Keratinocyte (primary cell): ENCODE results near the gene NPTX1. TPM values are rescaled to one million over a fixed set of nuclear protein-coding genes. Genes with fewer than 3 reads are reported as not detected.

ENCODE experiments used
- DNase-seq: peaks from one replicate; pipeline ENCODE4 v3.0.0-alpha.2; 2011; ENCODE audit warnings: low read depth, missing footprints, low spot score
- FAIRE-seq: peaks from 2 replicates; lab custom pipeline; 2011; peaks lifted over from hg19 to GRCh38; lab: Jason Lieb, UNC
- H2AFZ ChIP-seq: 2 replicates; pipeline ENCODE4 v1.6.0; 2012; ENCODE audit warnings: low read length, control low read depth, inconsistent platforms; ENCODE audit not compliant: control insufficient read depth
- H3K27ac ChIP-seq: 2 replicates; pipeline ENCODE4 v1.5.1; 2011; ENCODE audit warnings: low read length; ENCODE audit not compliant: control insufficient read depth, insufficient read depth
- H3K27me3 ChIP-seq: 3 replicates; pipeline ENCODE4 v1.6.0; 2011; ENCODE audit warnings: low read length; ENCODE audit not compliant: control insufficient read depth, insufficient read depth; ENCODE audit errors: extremely low read depth
- H3K36me3 ChIP-seq, 2 experiments: 2 replicates in 1 of 2; 3 replicates in 1 of 2; pipeline ENCODE4 v1.5.1; 2011; ENCODE audit warnings: low read length in 2 of 2, mild to moderate bottlenecking in 1 of 2; ENCODE audit not compliant: control insufficient read depth in 2 of 2, insufficient read depth in 2 of 2; ENCODE audit errors: extremely low read depth in 1 of 2
- H3K4me1 ChIP-seq: 3 replicates; pipeline ENCODE4 v1.5.1; 2011; ENCODE audit warnings: low read length; ENCODE audit not compliant: control insufficient read depth, insufficient read depth; ENCODE audit errors: extremely low read depth
- H3K4me2 ChIP-seq: 3 replicates; pipeline ENCODE4 v1.6.0; 2011; ENCODE audit warnings: low read depth, low read length; ENCODE audit not compliant: control insufficient read depth, insufficient read depth; ENCODE audit errors: extremely low read depth
- H3K4me3 ChIP-seq, 3 experiments: fragments of 200-600 bp in 1 of 3; sonication (generic) in 1 of 3; 2 replicates in 2 of 3; 3 replicates in 1 of 3; pipeline ENCODE4 v1.5.1; 2011 to 2016; ENCODE audit warnings: low read length in 3 of 3, mild to moderate bottlenecking in 3 of 3, control low read depth in 2 of 3, inconsistent platforms in 1 of 3, low read depth in 1 of 3, mixed read lengths in 1 of 3, mixed run types in 1 of 3, moderate library complexity in 1 of 3; ENCODE audit not compliant: control insufficient read depth in 2 of 3, insufficient read depth in 2 of 3; ENCODE audit errors: extremely low read depth in 1 of 3
- H3K79me2 ChIP-seq: 2 replicates; pipeline ENCODE4 v1.6.0; 2012; ENCODE audit warnings: low read length; ENCODE audit not compliant: control insufficient read depth, insufficient read depth
- H3K9ac ChIP-seq: 3 replicates; pipeline ENCODE4 v1.6.0; 2011; ENCODE audit warnings: low read length; ENCODE audit not compliant: control insufficient read depth, insufficient read depth; ENCODE audit errors: extremely low read depth
- H3K9me1 ChIP-seq: 3 replicates; pipeline ENCODE4 v1.6.0; 2011; ENCODE audit warnings: low read length; ENCODE audit not compliant: control insufficient read depth, insufficient read depth; ENCODE audit errors: extremely low read depth
- H3K9me3 ChIP-seq: 2 replicates; pipeline ENCODE4 v1.5.1; 2012; ENCODE audit warnings: low read depth, low read length; ENCODE audit not compliant: control insufficient read depth
- H4K20me1 ChIP-seq: 3 replicates; pipeline ENCODE4 v1.6.0; 2011; ENCODE audit warnings: low read length; ENCODE audit not compliant: control insufficient read depth, insufficient read depth; ENCODE audit errors: extremely low read depth
- EZH2 ChIP-seq: IDR thresholded peaks from one replicate; pipeline ENCODE4 v1.6.1; 2012; ENCODE audit warnings: inconsistent platforms, mild to moderate bottlenecking, low read length, moderate library complexity
- dilution Hi-C: fragments of 300-500 bp; cut with MboI; formaldehyde crosslinking; loops from one replicate; pipeline ENCODE4 v1.7.0; 2020; ENCODE audit warnings: low sequenced_read_pairs; ENCODE audit not compliant: extremely low pct_ligation_motif_present
- polyA plus RNA-seq, 5 experiments: library from polyadenylated mRNA; depleted of rRNA in 3 of 5; stranded (reverse) in 3 of 5; stranded (forward) in 1 of 5; unstranded in 1 of 5; fragments of >200 nt; gene quantifications; 1 replicate in 1 of 5; 2 replicates in 3 of 5; 3 replicates in 1 of 5; pipeline versions ENCODE4 v1.2.1 to v1.2.3, GENCODE V29; 2011 to 2012; ENCODE audit warnings: missing spikeins in 2 of 5, low read depth in 1 of 5, low replicate concordance in 1 of 5
- TF ChIP-seq, protein P1 (sequence below), 3 experiments: IDR thresholded peaks in 1 of 3; conservative IDR thresholded peaks in 1 of 3; optimal IDR thresholded peaks in 1 of 3; 2 replicates in 2 of 3; 3 replicates in 1 of 3; pipeline versions ENCODE3 to v1.5.1; 2011; ENCODE audit warnings: low read length in 3 of 3, mild to moderate bottlenecking in 3 of 3, moderate library complexity in 2 of 3, control low read depth in 1 of 3, inconsistent platforms in 1 of 3; ENCODE audit not compliant: insufficient read depth in 2 of 3; ENCODE audit errors: extremely low read depth in 1 of 3

The NPTX1 gene
- polyA plus RNA-seq, 1 donor (not counting 4 experiments of a cell fraction or from before 2014, with no cell fraction given): 0.03 TPM

GRCh38 chr17:80512233-80512632, 35.8 kb upstream of the NPTX1 start:
- H3K9me3 ChIP-seq: no peaks in the 10 kb centered on the region
- no peaks in the 10 kb centered on the region for H3K4me1 ChIP-seq
- H3K27me3 ChIP-seq: peaks cover 10% of the 10 kb centered on the region
- no peak overlapping the region for H3K4me2 ChIP-seq
- dilution Hi-C loops: no loop called here
- H3K27ac ChIP-seq: no peak overlapping the region
- TF ChIP-seq EZH2: no peak
- TF ChIP-seq, protein P1, sequence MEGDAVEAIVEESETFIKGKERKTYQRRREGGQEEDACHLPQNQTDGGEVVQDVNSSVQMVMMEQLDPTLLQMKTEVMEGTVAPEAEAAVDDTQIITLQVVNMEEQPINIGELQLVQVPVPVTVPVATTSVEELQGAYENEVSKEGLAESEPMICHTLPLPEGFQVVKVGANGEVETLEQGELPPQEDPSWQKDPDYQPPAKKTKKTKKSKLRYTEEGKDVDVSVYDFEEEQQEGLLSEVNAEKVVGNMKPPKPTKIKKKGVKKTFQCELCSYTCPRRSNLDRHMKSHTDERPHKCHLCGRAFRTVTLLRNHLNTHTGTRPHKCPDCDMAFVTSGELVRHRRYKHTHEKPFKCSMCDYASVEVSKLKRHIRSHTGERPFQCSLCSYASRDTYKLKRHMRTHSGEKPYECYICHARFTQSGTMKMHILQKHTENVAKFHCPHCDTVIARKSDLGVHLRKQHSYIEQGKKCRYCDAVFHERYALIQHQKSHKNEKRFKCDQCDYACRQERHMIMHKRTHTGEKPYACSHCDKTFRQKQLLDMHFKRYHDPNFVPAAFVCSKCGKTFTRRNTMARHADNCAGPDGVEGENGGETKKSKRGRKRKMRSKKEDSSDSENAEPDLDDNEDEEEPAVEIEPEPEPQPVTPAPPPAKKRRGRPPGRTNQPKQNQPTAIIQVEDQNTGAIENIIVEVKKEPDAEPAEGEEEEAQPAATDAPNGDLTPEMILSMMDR (optimal IDR thresholded peaks at IDR 0.05 in 1 of 3, IDR thresholded peaks at IDR 0.05 in 1 of 3, conservative IDR thresholded peaks at IDR 0.05 in 1 of 3; ENCODE audit: extremely low read depth in 1 of 3, insufficient read depth in 2 of 3, low read length in 3 of 3): no peak
- H3K4me3 ChIP-seq: no peak overlapping the region
- H4K20me1 ChIP-seq: no peaks in the 10 kb centered on the region
- no peak for DNase-seq
- FAIRE-seq: no peak
- H3K9ac ChIP-seq: no peak overlapping the region
- H2AFZ ChIP-seq: no peak overlapping the region
- H3K79me2 ChIP-seq: no peaks in the 10 kb centered on the region
- H3K36me3 ChIP-seq: no peaks in the 10 kb centered on the region
- no peaks in the 10 kb centered on the region for H3K9me1 ChIP-seq

- H3K4me3 ChIP-seq: no peak overlapping the region
- no peaks in the 10 kb centered on the region for H4K20me1 ChIP-seq
- H3K27ac ChIP-seq: no peak overlapping the region
- TF ChIP-seq, protein P1 (optimal IDR thresholded peaks at IDR 0.05 in 1 of 3, IDR thresholded peaks at IDR 0.05 in 1 of 3, conservative IDR thresholded peaks at IDR 0.05 in 1 of 3; ENCODE audit: extremely low read depth in 1 of 3, insufficient read depth in 2 of 3, low read length in 3 of 3): no peak
- no peak for TF ChIP-seq EZH2
- DNase-seq (no peak), FAIRE-seq (no peak)
- H3K9me3 ChIP-seq: no peaks in the 10 kb centered on the region
- no peaks in the 10 kb centered on the region for H3K36me3 ChIP-seq
- no peaks in the 10 kb centered on the region for H3K9me1 ChIP-seq
- H3K27me3 ChIP-seq: peaks cover 10% of the 10 kb centered on the region
- no peak overlapping the region for H3K4me2 ChIP-seq
- H3K79me2 ChIP-seq: no peaks in the 10 kb centered on the region
- dilution Hi-C loops: no loop called here
- no peak overlapping the region for H2AFZ ChIP-seq
- no peak overlapping the region for H3K9ac ChIP-seq
- H3K4me1 ChIP-seq: no peaks in the 10 kb centered on the region
These were observed 35.1 kb upstream of the NPTX1 start for GRCh38 chr17:80511222-80512180.
